ENCODE data around the gene ZNF423. TPM values are rescaled to one million over a fixed set of nuclear protein-coding genes. Genes with fewer than 3 reads are reported as not detected.

ZNF423 gene
- polyA plus RNA-seq, 1 donor from 2014 or later = 4.5 TPM

DNA sequence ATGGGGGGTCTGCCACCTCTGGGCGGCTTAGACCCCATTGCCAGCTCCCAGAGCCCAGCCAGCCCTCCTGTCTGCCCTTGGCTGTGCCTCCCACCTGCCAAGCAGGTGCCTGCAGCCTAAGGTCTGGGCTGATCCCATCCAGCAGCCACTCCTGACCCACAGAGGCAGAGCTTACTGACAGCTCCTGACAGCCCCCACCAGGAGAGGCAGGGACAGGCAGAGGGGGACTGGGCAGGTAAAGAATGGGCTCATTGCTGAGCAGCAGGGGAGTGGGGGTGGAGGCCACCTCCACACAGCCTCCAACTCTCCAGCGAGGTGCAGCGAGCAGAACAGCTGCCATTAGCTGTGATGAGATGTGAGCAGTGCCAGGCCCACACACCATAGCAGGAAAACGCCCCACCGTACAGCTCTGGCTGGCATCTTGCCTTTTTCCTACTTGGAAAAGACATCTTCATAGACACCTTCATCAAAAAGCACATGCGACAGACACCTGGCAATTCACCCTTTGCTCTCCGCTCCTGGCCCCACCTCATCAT is 317.9 kb downstream of the ZNF423 start:
- no peaks in the 10 kb centered on the region for H4K20me1 ChIP-seq (ENCODE audit: insufficient read depth)

GRCh38 chr16:49534901-49535610 is 320.9 kb downstream of the ZNF423 start:
- Histone ChIP-seq H3K36me3 (ENCODE audit: insufficient read depth, low read length) (no peaks in the 10 kb centered on the region), H3K27me3 (ENCODE audit: insufficient read depth, low read depth, low read length) (no peaks in the 10 kb centered on the region), H3K27ac (ENCODE audit: low read length) (no peak overlapping the region), H3K4me3 (ENCODE audit: low read length) (no peak overlapping the region), H3F3A (ENCODE audit: insufficient read depth, low read length, poor library complexity, severe bottlenecking) (no peaks in the 10 kb centered on the region), H4K20me1 (ENCODE audit: insufficient read depth) (no peaks in the 10 kb centered on the region), H2AFZ (ENCODE audit: low read depth, low read length) (no peak overlapping the region), H3K4me2 (ENCODE audit: low read length) (no peak overlapping the region), H3K79me2 (replicated peaks; ENCODE audit: insufficient read depth, low read length) (no peaks in the 10 kb centered on the region), H3K9me2 (ENCODE audit: insufficient read depth, low read length) (no peaks in the 10 kb centered on the region), H3K9me3 (ENCODE audit: low read length) (no peaks in the 10 kb centered on the region), H3K9ac (ENCODE audit: low read length) (no peak overlapping the region)
- TF ChIP-seq EP300 (conservative IDR thresholded peaks at IDR 0.05; ENCODE audit: poor library complexity, severe bottlenecking) = no peak
- TF ChIP-seq MXI1 (conservative IDR thresholded peaks at IDR 0.05; ENCODE audit: poor library complexity, severe bottlenecking) = no peak
- no peak for TF ChIP-seq POLR2AphosphoS5 (IDR thresholded peaks at IDR 0.05)
- TF ChIP-seq, protein P1, sequence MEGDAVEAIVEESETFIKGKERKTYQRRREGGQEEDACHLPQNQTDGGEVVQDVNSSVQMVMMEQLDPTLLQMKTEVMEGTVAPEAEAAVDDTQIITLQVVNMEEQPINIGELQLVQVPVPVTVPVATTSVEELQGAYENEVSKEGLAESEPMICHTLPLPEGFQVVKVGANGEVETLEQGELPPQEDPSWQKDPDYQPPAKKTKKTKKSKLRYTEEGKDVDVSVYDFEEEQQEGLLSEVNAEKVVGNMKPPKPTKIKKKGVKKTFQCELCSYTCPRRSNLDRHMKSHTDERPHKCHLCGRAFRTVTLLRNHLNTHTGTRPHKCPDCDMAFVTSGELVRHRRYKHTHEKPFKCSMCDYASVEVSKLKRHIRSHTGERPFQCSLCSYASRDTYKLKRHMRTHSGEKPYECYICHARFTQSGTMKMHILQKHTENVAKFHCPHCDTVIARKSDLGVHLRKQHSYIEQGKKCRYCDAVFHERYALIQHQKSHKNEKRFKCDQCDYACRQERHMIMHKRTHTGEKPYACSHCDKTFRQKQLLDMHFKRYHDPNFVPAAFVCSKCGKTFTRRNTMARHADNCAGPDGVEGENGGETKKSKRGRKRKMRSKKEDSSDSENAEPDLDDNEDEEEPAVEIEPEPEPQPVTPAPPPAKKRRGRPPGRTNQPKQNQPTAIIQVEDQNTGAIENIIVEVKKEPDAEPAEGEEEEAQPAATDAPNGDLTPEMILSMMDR (IDR thresholded peaks at IDR 0.05; ENCODE audit: poor library complexity, severe bottlenecking) = no peak
- no peak for TF ChIP-seq REST (IDR thresholded peaks at IDR 0.05; ENCODE audit: borderline replicate concordance)
- TF ChIP-seq TAF1 (IDR thresholded peaks at IDR 0.05; ENCODE audit: low read depth) = no peak
- TF ChIP-seq EZH2 (IDR thresholded peaks at IDR 0.05; ENCODE audit: borderline replicate concordance, insufficient read depth, low read length, poor library complexity, severe bottlenecking) = no peak
- no peak for TF ChIP-seq SMC3 (conservative IDR thresholded peaks at IDR 0.05; ENCODE audit: poor library complexity)
- TF ChIP-seq RAD21 (conservative IDR thresholded peaks at IDR 0.05) = no peak

More for the DNA sequence above, 317.9 kb downstream of the ZNF423 start:
- Histone ChIP-seq H3K4me3 (ENCODE audit: low read length) (no peak overlapping the region), H3K9ac (ENCODE audit: low read length) (no peak overlapping the region), H3K4me2 (ENCODE audit: low read length) (no peak overlapping the region), H3K9me3 (ENCODE audit: low read length) (no peaks in the 10 kb centered on the region), H3K79me2 (replicated peaks; ENCODE audit: insufficient read depth, low read length) (no peaks in the 10 kb centered on the region), H2AFZ (ENCODE audit: low read depth, low read length) (no peak overlapping the region), H3K27me3 (ENCODE audit: insufficient read depth, low read depth, low read length) (no peaks in the 10 kb centered on the region), H3F3A (ENCODE audit: insufficient read depth, low read length, poor library complexity, severe bottlenecking) (no peaks in the 10 kb centered on the region), H3K27ac (ENCODE audit: low read length) (no peak overlapping the region), H3K36me3 (ENCODE audit: insufficient read depth, low read length) (no peaks in the 10 kb centered on the region), H3K9me2 (ENCODE audit: insufficient read depth, low read length) (no peaks in the 10 kb centered on the region)
- TF ChIP-seq RAD21 (conservative IDR thresholded peaks at IDR 0.05) = no peak
- TF ChIP-seq EZH2 (IDR thresholded peaks at IDR 0.05; ENCODE audit: borderline replicate concordance, insufficient read depth, low read length, poor library complexity, severe bottlenecking) = no peak
- TF ChIP-seq TAF1 (IDR thresholded peaks at IDR 0.05; ENCODE audit: low read depth) = no peak
- no peak for TF ChIP-seq POLR2AphosphoS5 (IDR thresholded peaks at IDR 0.05)
- TF ChIP-seq SMC3 (conservative IDR thresholded peaks at IDR 0.05; ENCODE audit: poor library complexity) = no peak
